SK-N-MC (cell line): ENCODE results near the gene JRKL.

ENCODE experiments used
- EZH2 ChIP-seq: fragments of 200-600 bp; sonication (generic); IDR thresholded peaks from one replicate; pipeline ENCODE4 v1.6.1; 2017; ENCODE audit warnings: antibody characterized with exemption
- FOXP2 ChIP-seq: optimal IDR thresholded peaks from 2 replicates; pipeline ENCODE3; 2011; ENCODE audit warnings: mild to moderate bottlenecking, moderate library complexity; ENCODE audit not compliant: insufficient read depth; ENCODE audit errors: extremely low read length, control extremely low read depth
- POLR2AphosphoS5 ChIP-seq: IDR thresholded peaks from 2 replicates; pipeline ENCODE4 v1.6.1; 2012; ENCODE audit warnings: mild to moderate bottlenecking, low read depth, low read length, borderline replicate concordance

- TF ChIP-seq POLR2AphosphoS5, result no peak
- no peak for TF ChIP-seq EZH2
- TF ChIP-seq FOXP2, result no peak
Measured at GRCh38 chr11:96396637-96397036, 6.8 kb downstream of the JRKL start.
